Activated CD8-positive, alpha-beta memory T cell treated with anti-CD3 and anti-CD28 coated beads for 24 hours (primary cell): ENCODE results near the gene TSPAN33.
"Not testable (repeated sequence)": the region's sequence is repeated elsewhere in the genome, so short reads cannot be mapped to it uniquely, and the experiment has no call there.

Source experiments
- DNase-seq: peaks from one replicate; pipeline ENCODE4 v3.0.0-alpha.2; 2020

The TSPAN33 gene, protein sequence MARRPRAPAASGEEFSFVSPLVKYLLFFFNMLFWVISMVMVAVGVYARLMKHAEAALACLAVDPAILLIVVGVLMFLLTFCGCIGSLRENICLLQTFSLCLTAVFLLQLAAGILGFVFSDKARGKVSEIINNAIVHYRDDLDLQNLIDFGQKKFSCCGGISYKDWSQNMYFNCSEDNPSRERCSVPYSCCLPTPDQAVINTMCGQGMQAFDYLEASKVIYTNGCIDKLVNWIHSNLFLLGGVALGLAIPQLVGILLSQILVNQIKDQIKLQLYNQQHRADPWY

DNA sequence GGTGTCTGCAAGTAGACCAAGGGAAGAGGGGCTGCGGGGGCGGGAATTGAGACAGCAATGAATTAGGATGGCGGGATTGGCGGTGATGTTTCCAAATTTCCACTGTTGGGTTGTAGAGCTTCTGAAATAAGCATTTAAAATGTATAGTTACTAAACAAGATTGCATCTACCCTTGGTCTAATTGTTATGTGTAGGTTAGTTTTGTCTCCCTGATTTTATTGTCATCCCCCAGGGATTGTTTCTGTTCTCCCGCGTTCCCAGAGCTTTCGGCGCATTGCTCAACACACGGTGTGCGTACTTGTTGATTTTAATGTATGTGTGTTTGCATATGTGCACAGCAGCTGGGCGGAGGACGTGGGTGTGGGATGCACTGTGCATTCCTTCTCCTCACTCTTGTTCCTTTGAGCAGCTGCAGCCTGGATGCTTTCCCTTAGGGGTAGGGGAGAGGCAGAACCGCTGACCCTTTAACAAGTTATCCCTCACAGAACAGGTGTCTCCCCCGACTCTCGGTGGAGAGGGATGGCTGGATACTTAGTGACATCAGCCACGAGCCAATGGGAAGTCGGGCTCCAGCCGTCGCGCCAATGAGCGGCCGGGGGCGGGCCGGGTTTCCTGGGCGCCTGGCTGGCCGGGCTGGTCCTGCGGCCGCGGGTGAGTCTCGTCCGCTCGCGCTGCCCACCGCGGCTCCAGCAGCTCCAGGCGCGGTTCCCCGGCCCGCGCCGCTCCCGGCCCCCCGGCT, at the start of gene TSPAN33:
TSPAN33 (plus strand) TSS at position 613 of the 739 bp plus-strand sequence. CDS start 274 bp downstream, outside the sequence.
- peak; percentile 85 for DNase-seq

DNA sequence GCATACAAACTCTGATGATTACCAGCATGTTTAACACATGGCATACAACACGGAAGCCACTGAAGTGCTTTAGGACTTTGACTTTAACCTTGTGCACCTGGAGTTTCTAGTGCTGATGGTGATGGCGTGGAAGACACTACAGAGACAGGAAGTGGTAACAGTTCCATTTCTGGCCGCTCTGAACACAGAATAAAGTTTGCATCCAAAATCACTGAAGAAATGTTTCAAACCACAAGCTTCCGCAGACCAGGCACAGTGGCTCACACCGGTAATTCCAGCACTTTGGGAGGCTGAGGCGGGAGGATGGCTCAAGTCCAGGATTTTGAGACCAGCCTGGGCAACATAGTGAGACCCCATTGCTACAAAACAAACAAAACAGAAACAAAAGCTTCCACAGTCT, 49.2 kb upstream of the TSPAN33 start:
- DNase-seq = peak; percentile 54

DNA sequence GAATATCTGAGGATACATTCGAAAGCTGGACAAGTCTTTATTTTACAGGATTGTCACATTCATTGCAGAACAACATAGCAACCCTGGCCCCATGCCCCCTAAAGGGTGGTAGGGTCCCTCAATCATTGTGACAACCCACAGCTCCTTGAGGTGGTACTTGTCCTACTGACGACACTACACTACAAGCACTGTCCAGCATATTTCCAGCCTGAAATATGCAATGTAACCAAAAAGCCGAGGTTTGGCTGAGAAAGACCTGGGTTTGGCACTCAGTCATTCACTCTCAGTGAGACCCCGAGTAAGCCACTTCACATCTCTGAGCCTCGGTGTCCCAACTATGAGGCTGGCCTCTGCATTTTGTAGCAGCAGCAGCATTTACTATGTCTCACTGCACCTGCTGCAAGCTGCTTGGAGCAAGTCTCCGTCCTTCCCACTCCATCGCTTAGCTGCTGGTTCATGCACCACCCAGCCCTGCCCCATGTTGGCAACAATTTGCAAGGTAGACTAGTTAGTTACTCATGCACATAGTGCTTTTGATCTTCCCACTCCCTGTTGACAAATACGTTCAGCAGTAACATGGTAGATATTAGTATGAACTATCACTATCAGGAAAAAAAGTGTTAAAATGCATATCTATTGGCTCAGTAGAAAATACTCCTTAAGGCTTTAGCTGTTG, 46.0 kb upstream of the TSPAN33 start:
- no peak for DNase-seq

DNA sequence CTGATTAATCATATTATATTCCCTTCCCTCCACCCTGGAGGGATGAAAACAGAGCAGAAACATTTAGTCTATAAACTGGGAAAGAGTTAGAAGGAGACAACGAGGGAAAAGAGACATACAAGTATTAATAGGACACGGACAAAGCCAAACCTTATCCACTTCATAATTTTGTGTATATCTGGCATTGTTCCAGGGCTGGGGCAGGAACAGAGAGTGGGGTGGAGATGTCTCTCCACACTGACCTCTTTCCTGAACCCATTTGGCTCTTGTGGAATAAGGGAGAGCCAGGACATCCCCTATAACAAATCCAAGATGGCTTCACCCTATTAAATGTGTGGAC, 43.7 kb upstream of the TSPAN33 start:
- no peak for DNase-seq

DNA sequence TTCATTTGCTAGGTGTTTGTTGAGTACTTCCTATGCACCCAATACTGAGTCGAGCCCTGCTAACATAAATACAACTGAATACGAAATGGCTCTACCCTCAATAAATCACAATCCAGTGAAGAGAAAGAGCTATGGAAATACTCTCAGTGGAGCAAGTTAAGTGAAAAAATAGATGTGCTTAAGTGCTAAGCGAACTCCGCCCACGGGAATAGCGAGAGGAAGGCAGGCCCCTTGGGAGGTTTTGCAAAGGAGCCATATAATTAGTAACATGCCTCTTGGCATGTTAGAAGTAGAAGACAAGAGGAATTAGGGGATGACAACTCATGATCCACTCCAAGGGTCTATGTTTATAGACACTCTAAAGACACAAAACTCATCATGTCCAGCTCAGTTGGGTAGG, 42.8 kb upstream of the TSPAN33 start:
- DNase-seq = no peak

DNA sequence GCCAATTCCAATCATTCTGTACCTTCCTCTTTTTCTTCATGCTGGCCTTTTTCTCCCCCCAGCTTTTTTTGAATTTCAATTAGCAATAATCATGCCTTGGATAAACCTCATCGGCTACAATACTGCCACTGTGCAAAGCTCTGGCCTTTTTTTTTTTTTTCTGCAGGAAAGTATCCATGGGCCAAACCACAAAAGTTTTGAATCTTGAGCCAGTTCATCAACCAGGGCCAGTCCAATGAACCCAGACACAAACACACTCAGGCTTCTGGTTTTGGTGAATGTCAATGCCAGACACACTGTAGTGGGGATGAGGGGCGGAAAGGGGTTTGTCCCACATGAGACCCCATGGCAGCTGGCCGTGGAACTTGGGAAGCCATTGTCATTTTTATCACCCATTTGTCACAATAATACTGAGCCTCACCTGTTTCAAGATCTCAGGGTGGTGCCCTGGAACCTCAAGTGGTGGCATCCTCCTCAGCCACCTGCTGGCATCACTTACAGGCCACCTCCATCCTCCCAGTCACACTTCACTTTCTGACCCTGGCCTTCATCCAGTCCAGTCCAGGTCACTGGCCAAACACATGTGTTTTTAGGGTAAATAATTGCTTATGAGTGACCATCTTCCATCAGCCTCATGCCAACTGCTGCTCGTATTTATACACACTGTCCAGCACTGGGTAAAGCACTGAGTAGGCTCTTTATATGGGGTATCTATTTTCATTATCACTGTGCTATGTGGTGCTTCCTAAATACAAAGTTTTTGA, 40.8 kb upstream of the TSPAN33 start:
- DNase-seq = no peak

DNA sequence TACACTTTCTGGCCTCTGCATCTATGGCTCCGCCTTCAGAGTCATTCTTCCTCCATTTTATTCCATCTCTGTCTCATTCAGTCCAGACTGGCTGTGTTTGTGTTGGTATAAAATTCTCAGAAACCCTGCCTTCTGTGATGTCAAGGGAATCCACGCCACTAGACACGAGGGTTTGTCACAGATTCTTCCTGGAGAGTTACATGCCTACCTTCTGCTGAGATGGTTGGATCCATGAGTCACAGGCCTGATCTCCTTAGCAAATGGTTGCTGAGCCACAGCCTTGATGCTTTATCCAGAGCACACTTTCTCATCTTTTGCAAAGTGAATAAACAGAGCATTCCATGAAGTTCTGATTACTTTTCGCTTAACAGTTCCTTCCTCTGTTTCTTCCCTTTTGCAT, 35.9 kb upstream of the TSPAN33 start:
- no peak for DNase-seq

DNA sequence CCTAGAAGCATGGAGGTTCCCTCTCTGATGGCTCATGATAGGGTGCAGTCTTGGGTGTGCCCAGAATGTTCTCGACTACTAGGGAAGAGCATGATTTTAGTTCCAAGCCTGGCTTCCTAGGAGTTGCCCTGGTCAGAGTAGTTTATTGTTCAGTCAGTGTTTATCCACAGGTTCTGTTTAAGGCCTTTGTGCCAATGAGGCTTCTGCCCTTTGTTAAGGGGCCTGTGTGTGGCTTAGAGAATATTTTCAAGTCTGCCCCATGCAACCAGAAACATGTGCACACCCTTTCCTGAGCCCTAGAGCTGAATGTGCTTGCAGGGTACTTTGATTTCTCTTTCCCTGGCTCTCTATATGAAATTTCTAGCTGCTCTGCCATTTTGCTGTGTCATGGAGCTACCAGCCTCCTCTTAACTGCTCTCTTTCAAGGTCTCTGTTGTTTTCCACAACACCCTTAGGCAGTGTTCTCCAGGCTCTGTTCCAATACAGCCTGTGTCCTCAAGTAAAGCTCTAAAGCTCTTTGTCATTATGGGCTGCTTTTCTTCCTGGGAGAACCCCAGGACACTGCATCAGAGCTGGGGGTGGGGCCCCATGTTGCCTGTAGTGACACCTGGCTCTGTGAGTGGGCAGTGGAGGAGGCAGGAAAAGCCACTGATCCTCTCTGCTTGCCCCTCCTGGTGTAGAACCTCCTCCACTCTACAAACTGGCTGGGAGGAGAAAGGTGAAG, 34.1 kb upstream of the TSPAN33 start:
- no peak for DNase-seq

DNA sequence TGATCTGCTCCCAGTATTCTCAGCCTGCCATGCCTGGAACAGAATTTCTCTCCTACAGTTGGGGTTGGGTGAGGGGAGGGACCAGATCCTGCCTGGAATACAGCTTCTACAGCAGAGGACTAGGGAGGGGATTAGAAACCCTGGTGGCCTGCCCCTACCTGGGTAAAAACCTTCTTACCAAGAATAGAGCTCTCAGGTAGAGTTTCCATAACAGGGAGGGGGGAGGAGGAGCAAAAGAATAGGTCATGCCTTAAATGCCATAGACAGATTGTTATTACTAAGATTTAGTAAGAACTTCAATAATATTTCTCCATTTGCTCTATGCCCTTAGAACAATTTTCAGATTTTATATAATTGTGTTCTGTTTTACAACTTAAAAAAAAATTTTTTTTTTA, 33.5 kb upstream of the TSPAN33 start:
- DNase-seq = no peak

DNA sequence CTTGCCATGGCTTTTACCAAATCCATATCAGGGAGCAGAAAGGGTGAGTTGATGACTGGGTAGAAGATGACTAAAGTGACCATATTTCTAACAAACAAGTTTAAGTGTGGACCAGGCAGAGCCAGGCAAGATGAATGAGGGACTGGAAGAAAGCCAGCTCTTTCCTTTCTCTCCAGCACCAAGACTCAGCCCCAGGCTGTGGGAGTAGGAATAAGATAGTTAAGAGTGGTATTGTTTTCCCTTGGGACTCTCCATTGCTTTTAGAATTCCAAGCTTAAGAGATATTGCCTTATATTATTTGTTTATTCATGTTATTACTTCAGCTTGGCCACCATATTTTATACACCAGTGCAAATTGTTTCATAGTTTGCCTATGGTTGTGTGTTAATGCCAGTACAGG, 28.8 kb upstream of the TSPAN33 start:
- no peak for DNase-seq

DNA sequence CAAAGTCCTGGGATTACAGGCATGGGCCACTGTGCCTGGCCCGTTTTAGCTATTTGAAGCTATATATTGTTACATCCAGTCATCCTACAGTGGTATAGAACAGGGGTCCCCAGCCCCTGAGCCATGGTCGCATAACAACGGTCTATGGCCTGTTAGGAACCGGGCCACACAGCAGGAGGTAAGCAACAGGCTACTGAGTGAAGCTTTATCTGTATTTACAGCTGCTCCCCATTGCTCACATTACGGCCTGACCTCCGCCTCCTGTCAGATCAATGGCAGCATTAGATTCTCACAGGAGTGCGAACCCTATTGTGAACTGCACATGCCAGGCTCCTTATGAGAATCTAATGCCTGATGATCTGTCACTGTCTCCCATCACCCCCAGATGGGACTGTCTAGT, 26.3 kb upstream of the TSPAN33 start:
- DNase-seq = no peak

DNA sequence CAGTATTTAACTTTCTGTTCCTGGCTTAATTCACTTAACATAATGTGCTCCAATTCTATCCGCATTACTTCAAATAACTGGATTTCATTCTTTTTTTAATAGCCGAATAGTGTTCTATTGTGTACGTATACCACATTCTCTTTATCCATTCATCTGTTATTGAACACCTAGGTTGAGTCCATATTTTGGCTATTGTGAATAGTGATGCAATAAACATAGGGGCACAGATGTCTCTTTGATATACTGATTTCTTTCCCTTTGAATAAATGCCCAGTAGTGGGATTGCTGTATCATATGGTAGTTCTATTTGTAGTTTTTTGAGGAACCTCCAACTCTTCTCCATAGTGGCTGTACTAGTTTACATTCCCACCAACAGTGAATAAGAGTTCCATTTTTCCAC, 25.5 kb upstream of the TSPAN33 start:
- DNase-seq = no peak

DNA sequence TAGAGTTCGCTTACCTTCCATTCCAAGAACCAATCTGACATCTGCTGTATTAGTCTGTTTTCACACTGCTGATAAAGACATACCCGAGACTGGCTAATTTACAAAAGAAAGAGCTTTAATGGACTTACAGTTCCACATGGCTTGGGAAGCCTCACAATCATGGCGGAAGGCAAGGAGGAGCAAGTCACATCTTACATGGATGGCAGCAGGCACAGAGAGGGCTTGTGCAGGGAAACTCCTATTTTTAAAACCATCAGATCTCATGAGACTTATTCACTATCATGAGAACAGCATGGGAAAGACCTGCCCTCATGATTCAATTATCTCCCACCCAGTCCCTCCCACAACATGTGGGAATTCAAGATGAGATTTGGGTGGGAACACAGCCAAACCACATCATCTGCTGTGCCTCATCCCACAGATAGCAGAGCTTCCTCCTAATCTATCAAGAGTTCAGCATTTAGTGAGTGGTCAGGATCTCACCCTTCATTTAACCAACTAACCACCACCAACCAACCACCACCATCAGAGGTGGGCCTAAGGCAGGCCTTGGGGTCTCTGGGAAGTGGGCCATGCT, 22.9 kb upstream of the TSPAN33 start:
- not testable (repeated sequence) for DNase-seq

DNA sequence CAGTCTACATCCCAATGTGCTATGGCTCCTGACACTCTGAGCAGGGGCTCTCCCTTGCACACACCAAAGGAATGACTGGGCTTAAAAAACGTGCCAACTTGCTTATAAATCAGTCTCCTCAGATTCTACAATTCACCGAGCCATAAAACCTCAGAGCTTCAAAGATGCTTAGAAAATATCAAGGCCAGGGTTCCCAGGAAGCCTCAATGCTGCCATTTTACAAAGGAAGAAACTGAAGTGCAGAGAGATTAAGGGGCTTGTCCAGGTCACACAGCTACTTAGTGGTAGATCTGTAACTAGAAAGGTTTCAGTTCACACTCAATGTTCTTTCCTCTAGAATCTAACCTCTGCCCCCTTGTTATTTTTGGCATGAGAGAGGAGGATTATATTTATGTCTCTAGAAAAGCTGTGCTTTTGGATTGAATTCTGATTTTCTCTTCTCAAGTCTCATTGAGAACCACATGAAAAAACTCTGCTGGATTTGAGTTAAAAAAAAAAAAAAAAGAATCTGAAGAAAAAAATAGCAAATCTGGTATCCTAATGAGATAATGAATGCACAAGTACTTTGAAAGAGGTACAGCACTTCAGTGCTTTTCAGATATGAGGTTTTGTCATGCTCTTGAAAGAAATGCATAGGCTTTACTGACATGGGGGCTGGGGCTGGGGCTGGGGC, 22.3 kb upstream of the TSPAN33 start:
- DNase-seq = no peak

DNA sequence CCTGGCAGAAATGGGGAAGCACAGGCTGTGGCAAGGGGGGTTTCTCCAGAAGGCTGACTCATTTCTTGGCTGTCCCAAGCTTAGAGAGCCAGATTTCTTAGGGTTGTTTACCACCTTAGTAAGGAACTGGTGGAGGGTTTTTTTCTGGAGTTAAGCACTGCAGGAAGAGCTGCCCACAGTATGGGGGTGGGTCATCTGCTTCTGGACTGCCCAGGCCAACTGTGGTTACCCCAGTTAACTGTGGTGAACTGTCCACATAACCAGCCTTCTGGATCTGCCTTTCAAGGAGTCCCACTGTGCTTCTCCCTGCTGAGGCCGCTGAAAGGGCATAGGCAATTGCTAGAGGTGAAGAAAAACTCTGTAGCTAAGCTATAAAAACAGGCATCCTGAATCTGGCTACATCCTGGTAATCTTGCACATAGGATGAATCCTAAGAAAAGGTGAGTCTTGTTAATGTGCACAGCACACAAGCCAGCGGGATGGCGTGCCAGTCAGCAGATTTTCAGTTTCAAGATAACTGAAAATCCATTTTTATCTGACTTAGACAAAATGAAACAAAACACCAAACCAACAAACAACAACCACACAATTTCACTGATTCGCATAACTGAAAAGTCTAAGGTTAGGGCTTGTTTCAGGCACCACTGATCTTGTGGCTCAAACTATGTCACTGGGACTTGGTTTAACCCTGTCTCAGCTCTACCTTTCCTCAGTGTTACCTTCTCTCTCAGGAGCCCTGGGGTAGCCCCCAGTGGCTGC, 21.6 kb upstream of the TSPAN33 start:
- DNase-seq = no peak

DNA sequence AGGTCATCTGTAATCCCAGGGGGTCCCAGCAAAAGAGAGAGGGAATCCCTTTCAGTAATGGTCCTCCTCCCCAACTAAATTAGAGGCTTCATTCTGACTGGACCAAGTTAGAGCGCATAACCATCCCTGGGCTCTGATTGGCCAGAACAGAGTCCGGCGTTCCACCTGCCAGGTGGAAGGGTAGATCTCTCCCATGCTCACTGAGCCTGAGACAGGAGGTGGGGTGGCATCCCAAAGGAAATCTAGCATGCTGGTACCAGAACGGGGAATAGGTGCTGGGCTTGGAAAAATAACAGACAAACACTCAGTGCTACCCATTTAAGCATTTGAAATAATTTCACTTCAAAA, 21.0 kb upstream of the TSPAN33 start:
- no peak for DNase-seq

DNA sequence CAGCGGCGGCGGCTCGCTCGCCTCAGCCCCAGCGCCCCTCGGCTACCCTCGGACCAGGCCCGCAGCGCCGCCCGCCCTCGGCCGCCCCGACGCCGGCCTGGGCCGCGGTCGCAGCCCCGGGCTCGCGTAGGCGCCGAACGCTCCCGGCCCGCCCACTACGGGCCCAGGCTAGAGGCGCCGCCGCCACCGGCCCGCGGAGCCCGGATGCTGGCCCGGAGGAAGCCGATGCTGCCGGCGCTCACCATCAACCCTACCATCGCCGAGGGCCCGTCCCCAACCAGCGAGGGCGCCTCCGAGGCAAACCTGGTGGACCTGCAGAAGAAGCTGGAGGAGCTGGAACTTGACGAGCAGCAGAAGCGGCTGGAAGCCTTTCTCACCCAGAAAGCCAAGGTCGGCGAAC, 18.2 kb upstream of the TSPAN33 start:
- DNase-seq = no peak

DNA sequence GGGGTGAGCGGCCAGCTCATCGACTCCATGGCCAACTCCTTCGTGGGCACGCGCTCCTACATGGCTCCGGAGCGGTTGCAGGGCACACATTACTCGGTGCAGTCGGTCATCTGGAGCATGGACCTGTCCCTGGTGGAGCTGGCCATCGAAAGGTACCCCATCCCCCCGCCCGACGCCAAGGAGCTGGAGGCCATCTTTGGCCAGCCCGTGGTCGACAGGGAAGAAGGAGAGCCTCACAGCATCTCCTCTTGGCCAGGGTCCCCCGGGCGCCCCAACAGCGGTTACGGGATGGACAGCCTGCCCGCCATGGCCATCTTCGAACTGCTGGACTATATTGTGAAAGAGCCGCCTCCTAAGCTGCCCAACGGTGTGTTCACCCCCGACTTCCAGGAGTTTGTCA, 17.4 kb upstream of the TSPAN33 start:
- DNase-seq = no peak

DNA sequence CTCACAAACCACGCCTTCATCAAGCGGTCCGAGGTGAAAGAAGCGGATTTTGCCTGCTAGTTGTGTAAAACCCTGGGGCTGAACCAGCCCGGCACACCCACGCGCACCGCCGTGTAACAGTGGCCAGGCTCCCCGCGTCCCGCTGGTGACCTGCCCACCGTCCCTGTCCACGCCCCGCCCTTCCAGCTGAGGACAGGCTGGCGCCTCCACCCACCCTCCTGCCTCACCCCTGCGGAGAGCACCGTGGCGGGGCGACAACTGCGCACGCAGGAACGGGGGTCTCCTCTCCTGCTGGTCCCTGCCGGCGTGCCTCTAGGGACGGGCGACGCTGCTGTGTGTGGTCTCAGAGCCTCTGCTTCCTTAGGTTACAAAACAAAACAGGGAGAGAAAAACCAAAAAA, 16.9 kb upstream of the TSPAN33 start:
- no peak for DNase-seq

DNA sequence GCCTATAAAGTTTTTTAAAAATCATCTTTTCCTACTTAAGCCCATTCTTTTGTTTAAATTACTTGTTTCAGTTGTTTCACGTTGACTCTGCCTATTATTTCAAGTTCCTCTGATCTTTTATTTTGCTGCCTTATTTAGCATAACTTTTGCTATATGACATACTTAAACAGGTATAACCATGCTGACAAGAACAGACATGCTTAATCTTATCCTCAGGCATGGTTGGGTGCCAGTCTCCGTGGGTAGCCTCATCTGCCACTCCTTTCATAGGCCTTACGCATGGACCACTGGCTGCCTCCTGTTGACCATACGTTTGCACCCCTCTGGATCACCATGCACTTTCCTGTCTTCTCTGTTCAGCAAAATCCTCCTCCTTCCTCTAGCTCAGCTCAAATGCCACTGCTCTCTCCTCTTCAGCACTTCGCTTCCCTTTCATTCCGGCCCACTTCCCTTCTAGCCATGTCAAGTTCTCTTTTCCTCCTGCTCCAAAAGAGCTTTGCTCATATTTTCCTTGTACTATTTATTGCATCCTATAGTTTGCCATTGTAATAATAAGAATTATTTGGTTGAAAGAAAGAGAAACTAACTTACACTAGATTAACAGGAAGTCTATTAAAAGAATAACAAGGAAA, 10.0 kb upstream of the TSPAN33 start:
- DNase-seq = no peak
